Measurements from ENCODE around the gene LRP1B.

LRP1B gene

GRCh38 chr2:141748616-141749015, 382.2 kb downstream of the LRP1B start:
- no peak for DNase-seq (ENCODE audit: low spot score)

- no peak for DNase-seq (ENCODE audit: low spot score)
Measured at GRCh38 chr2:141741652-141742051, 389.2 kb downstream of the LRP1B start.

- no peak for DNase-seq (ENCODE audit: low spot score)
Measured at GRCh38 chr2:141737492-141738255, 393.1 kb downstream of the LRP1B start.

GRCh38 chr2:141736466-141736865, 394.4 kb downstream of the LRP1B start:
- DNase-seq (ENCODE audit: low spot score) = no peak

- no peak for DNase-seq (ENCODE audit: low spot score)
Measured at GRCh38 chr2:141728886-141729285, 401.9 kb downstream of the LRP1B start.

- DNase-seq (ENCODE audit: low spot score) = no peak
Measured at GRCh38 chr2:141728142-141728541, 402.7 kb downstream of the LRP1B start.

GRCh38 chr2:141724426-141724825, 406.4 kb downstream of the LRP1B start:
- DNase-seq (ENCODE audit: low spot score) = no peak

- no peak for DNase-seq (ENCODE audit: low spot score)
Measured at GRCh38 chr2:141723814-141724213, 407.0 kb downstream of the LRP1B start.

GRCh38 chr2:141720476-141720875, 410.3 kb downstream of the LRP1B start:
- no peak for DNase-seq (ENCODE audit: low spot score)

- no peak for DNase-seq (ENCODE audit: low spot score)
Measured at GRCh38 chr2:141714496-141714895, 416.3 kb downstream of the LRP1B start.

GRCh38 chr2:141711627-141712026, 419.2 kb downstream of the LRP1B start:
- no peak for DNase-seq (ENCODE audit: low spot score)

GRCh38 chr2:141710589-141711239, 420.1 kb downstream of the LRP1B start:
- no peak for DNase-seq (ENCODE audit: low spot score)

GRCh38 chr2:141709756-141710155, 421.1 kb downstream of the LRP1B start:
- DNase-seq (ENCODE audit: low spot score) = no peak

GRCh38 chr2:141707486-141707885, 423.3 kb downstream of the LRP1B start:
- no peak for DNase-seq (ENCODE audit: low spot score)

GRCh38 chr2:141704541-141704940, 426.3 kb downstream of the LRP1B start:
- no peak for DNase-seq (ENCODE audit: low spot score)

- no peak for DNase-seq (ENCODE audit: low spot score)
Measured at GRCh38 chr2:141703501-141703900, 427.3 kb downstream of the LRP1B start.

- DNase-seq (ENCODE audit: low spot score) = no peak
Measured at GRCh38 chr2:141701618-141702017, 429.2 kb downstream of the LRP1B start.

GRCh38 chr2:141699573-141699972, 431.2 kb downstream of the LRP1B start:
- DNase-seq (ENCODE audit: low spot score) = no peak

- DNase-seq (ENCODE audit: low spot score) = no peak
Measured at GRCh38 chr2:141698500-141698899, 432.3 kb downstream of the LRP1B start.

GRCh38 chr2:141697035-141697434, 433.8 kb downstream of the LRP1B start:
- DNase-seq (ENCODE audit: low spot score) = no peak

- no peak for DNase-seq (ENCODE audit: low spot score)
Measured at GRCh38 chr2:141694180-141694579, 436.6 kb downstream of the LRP1B start.

GRCh38 chr2:141692829-141693228, 438.0 kb downstream of the LRP1B start:
- DNase-seq (ENCODE audit: low spot score) = no peak

GRCh38 chr2:141676139-141676538, 454.7 kb downstream of the LRP1B start:
- DNase-seq (ENCODE audit: low spot score) = no peak

GRCh38 chr2:141666191-141666590, 464.6 kb downstream of the LRP1B start:
- no peak for DNase-seq (ENCODE audit: low spot score)

Measured in HuH-7 (cell line).